Measurements from ENCODE around the gene ABCG5. TPM values are rescaled to one million over a fixed set of nuclear protein-coding genes. Genes with fewer than 3 reads are reported as not detected.

ABCG5 gene
- total RNA-seq, 1 experiment from 2014 or later, result not detected

Other genes with a start within 250 kb of the ABCG5 start
- gene THADA, start 242.8 kb downstream of the ABCG5 start, total RNA-seq (2014; rRNA removed; shearing (Covaris generic)), result 10.9 and 13.5 TPM in 2 replicates
- gene PLEKHH2, start 201.6 kb downstream of the ABCG5 start, total RNA-seq (2014; rRNA removed; shearing (Covaris generic)), result 0.70 and 0.75 TPM in 2 replicates
- 3.9 and 4.2 TPM in 2 replicates for gene C1GALT1C1L, start 162.4 kb downstream of the ABCG5 start, total RNA-seq (2014; rRNA removed; shearing (Covaris generic))
- gene DYNC2LI1, start 64.8 kb downstream of the ABCG5 start, total RNA-seq (2014; rRNA removed; shearing (Covaris generic)), result 13.5 and 21.5 TPM in 2 replicates
- gene ABCG8, start 132 bp upstream of the ABCG5 start, total RNA-seq (2014; rRNA removed; shearing (Covaris generic)), result not detected in 2 replicates
- gene LRPPRC, start 157.2 kb upstream of the ABCG5 start, total RNA-seq (2014; rRNA removed; shearing (Covaris generic)), result 39.9 and 50.6 TPM in 2 replicates

Measured in H4 (cell line).